Caco-2 (cell line): ENCODE results near the gene DLX1. TPM values are rescaled to one million over a fixed set of nuclear protein-coding genes. Genes with fewer than 3 reads are reported as not detected.
A peak's percentile ranks its signal among the peaks of the same experiment; 100 is the strongest.

Experiments
- BruUV-seq: library from RNA; stranded (reverse); fragments of 400-500 nt; replicated peaks from 2 replicates; lab custom pipeline; 2021; lab: Mats Ljungman, UMichigan
- CTCF ChIA-PET: fragments of 300-600 bp; sonication (Branson Sonifier 250); formaldehyde crosslinking; loops from one replicate; lab custom pipeline; 2022; ENCODE audit warnings: antibody characterized with exemption; lab: Charles Lee
- POLR2A ChIA-PET: fragments of 300-600 bp; sonication (Branson Sonifier 250); formaldehyde crosslinking; loops from one replicate; lab custom pipeline; 2022; ENCODE audit warnings: antibody characterized with exemption; lab: Charles Lee
- DNase-seq, 2 experiments: peaks; one replicate each; pipeline versions ENCODE4 v3.0.0 to v3.0.0-alpha.2; 2020 to 2022
- H3K27me3 ChIP-seq: replicated peaks from 2 replicates; pipeline ENCODE4 v1.6.0; 2011; ENCODE audit warnings: low read length; ENCODE audit not compliant: control insufficient read depth, insufficient read depth
- H3K36me3 ChIP-seq: 2 replicates; pipeline ENCODE4 v1.5.1; 2011; ENCODE audit warnings: low read length; ENCODE audit not compliant: control insufficient read depth, insufficient read depth
- H3K4me1 ChIP-seq: fragments of 250-450 bp; sonication (Bioruptor Pico); 2 replicates; pipeline ENCODE4 v1.5.1; 2020; ENCODE audit warnings: mild to moderate bottlenecking
- H3K4me3 ChIP-seq: 2 replicates; pipeline ENCODE4 v1.5.1; 2011; ENCODE audit warnings: low read depth, mild to moderate bottlenecking, control low read depth, low read length
- H3K9me3 ChIP-seq: fragments of 250-450 bp; sonication (Bioruptor Pico); 2 replicates; pipeline ENCODE4 v1.5.1; 2020; ENCODE audit warnings: mild to moderate bottlenecking, moderate library complexity
- H3K27ac Mint-ChIP-seq: one replicate; pipeline ENCODE4 v1.8.0; 2022; ENCODE audit warnings: mixed read lengths; ENCODE audit not compliant: unreplicated experiment
- H3K27me3 Mint-ChIP-seq: one replicate; pipeline ENCODE4 v1.8.0; 2022; ENCODE audit warnings: mixed read lengths; ENCODE audit not compliant: insufficient read depth, unreplicated experiment
- H3K36me3 Mint-ChIP-seq: one replicate; pipeline ENCODE4 v1.8.0; 2022; ENCODE audit warnings: mild to moderate bottlenecking, mixed read lengths; ENCODE audit not compliant: insufficient read depth, unreplicated experiment
- H3K4me1 Mint-ChIP-seq: one replicate; pipeline ENCODE4 v1.8.0; 2022; ENCODE audit warnings: low read depth, mixed read lengths; ENCODE audit not compliant: unreplicated experiment
- H3K4me3 Mint-ChIP-seq: one replicate; pipeline ENCODE4 v1.8.0; 2022; ENCODE audit warnings: mild to moderate bottlenecking, moderate library complexity, mixed read lengths; ENCODE audit not compliant: unreplicated experiment
- H3K9me3 Mint-ChIP-seq: one replicate; pipeline ENCODE4 v1.8.0; 2022; ENCODE audit warnings: mixed read lengths; ENCODE audit not compliant: unreplicated experiment
- intact Hi-C: fragments of 100-400 bp; cut with micrococcal nuclease; formaldehyde crosslinking; loops from one replicate; pipeline ENCODE4 v1.10.0; 2022; ENCODE audit not compliant: unreplicated experiment
- total RNA-seq: library from RNA; stranded (reverse); gene quantifications from 2 replicates; pipeline ENCODE4 v1.2.3, GENCODE V29; 2022
- TF ChIP-seq, protein P1 (sequence below), 2 experiments: fragments of 200-600 bp in 1 of 2; IDR thresholded peaks; 1 replicate in 1 of 2; 2 replicates in 1 of 2; pipeline versions ENCODE4 v1.5.1 to v1.8.0; 2011 to 2022; ENCODE audit warnings: antibody characterized with exemption in 1 of 2, control low read depth in 1 of 2, inconsistent platforms in 1 of 2, low read depth in 1 of 2, low read length in 1 of 2, mild to moderate bottlenecking in 1 of 2, moderate library complexity in 1 of 2; ENCODE audit not compliant: insufficient read depth in 1 of 2, severe bottlenecking in 1 of 2, unreplicated experiment in 1 of 2

Gene DLX1
- total RNA-seq, 1 experiment from 2014 or later, result 1.2 TPM

DNA sequence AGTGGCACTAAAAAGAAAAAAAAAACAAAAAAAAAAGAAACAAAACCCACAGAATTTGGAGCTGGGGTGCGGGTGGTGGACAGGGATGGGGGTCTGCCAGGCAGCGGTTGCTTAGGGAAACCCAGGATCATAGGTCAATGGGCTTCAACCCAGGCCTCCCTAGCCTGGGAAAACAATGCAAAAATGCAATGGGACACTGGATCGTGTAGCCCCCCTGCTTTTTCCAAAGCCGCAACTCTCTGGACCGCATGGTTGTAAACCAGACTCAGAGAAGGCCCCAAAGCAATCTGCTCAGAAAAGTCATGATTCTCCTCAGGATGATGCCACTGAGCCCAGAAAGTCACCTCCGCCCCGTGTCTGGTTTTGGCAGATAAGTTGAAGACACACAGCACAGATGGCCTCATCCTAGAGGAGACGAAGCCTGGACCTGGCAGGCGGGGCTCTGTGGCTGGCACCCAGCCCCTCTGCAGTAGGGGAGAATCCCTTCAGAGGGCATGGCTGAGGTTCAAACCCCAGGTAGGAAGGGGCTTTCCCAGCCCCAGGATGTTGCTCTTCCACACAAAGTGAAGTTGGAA is 12.3 kb downstream of the DLX1 start:
- 0 out of 2 replicates have a peak, but pooled peaks cover 2% of the 10 kb centered on the region for H3K27me3 ChIP-seq
- Mint-ChIP-seq H3K9me3 (no peaks in the 10 kb centered on the region), H3K4me3 (peak overlapping the region; percentile 71), H3K27me3 (peaks cover 8% of the 10 kb centered on the region), H3K36me3 (peaks cover 20% of the 10 kb centered on the region), H3K27ac (no peak overlapping the region), H3K4me1 (peaks cover 13% of the 10 kb centered on the region)
- TF ChIP-seq, protein P1, sequence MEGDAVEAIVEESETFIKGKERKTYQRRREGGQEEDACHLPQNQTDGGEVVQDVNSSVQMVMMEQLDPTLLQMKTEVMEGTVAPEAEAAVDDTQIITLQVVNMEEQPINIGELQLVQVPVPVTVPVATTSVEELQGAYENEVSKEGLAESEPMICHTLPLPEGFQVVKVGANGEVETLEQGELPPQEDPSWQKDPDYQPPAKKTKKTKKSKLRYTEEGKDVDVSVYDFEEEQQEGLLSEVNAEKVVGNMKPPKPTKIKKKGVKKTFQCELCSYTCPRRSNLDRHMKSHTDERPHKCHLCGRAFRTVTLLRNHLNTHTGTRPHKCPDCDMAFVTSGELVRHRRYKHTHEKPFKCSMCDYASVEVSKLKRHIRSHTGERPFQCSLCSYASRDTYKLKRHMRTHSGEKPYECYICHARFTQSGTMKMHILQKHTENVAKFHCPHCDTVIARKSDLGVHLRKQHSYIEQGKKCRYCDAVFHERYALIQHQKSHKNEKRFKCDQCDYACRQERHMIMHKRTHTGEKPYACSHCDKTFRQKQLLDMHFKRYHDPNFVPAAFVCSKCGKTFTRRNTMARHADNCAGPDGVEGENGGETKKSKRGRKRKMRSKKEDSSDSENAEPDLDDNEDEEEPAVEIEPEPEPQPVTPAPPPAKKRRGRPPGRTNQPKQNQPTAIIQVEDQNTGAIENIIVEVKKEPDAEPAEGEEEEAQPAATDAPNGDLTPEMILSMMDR (IDR thresholded peaks at IDR 0.05; ENCODE audit: insufficient read depth in 1 of 2, low read depth in 1 of 2, low read length in 1 of 2, severe bottlenecking in 1 of 2, unreplicated experiment in 1 of 2), result no peak
- H3K9me3 ChIP-seq, result no peaks in the 10 kb centered on the region
- no peak for DNase-seq
- H3K36me3 ChIP-seq, result no peaks in the 10 kb centered on the region
- H3K4me1 ChIP-seq, result peaks cover 11% of the 10 kb centered on the region
- no peak overlapping the region; the same call in 1 of the 2 replicates for H3K4me3 ChIP-seq
- POLR2A ChIA-PET, result no interaction called here
- CTCF ChIA-PET, result interaction anchor here (0.6 to 2.0 kb wide), 2 partner anchors 13 to 329 kb away, joined by 4 to 11 read pairs; partner anchors contain the start of gene DLX1
- intact Hi-C loops, result no loop called here
- BruUV-seq, result no TSS peak

DNA sequence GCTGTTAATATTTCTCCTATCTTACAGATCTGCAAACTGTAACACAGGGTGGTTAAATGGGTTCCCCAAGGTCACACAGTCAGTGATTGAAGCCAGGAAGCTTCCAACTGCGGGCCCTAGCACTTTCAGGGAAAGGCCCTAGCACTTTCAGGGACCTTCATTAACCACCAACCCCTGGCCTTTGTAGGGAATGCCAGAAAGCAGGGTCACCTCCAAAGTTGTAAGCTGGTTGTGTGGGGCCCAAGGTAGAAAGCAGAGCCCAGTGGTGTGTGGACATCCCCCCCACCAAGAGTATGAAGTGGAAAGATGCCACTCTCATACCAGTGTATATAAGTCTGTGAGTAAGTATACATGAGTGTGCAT is 13.0 kb downstream of the DLX1 start:
- TF ChIP-seq, protein P1 (IDR thresholded peaks at IDR 0.05; ENCODE audit: insufficient read depth in 1 of 2, low read depth in 1 of 2, low read length in 1 of 2, severe bottlenecking in 1 of 2, unreplicated experiment in 1 of 2), result no peak
- ChIA-PET POLR2A (interaction anchor here (1.3 to 1.8 kb wide), 2 partner anchors 13 to 176 kb away, joined by 6 to 13 read pairs; partner anchors contain the start of genes DLX1 and HAT1), CTCF (interaction anchor here (1.2 to 2.0 kb wide), 2 partner anchors 12 to 13 kb away, joined by 3 to 11 read pairs; partner anchors contain the start of gene DLX1)
- Mint-ChIP-seq H3K4me1 (peaks cover 13% of the 10 kb centered on the region), H3K27ac (peak overlapping the region; percentile 8), H3K36me3 (peaks cover 24% of the 10 kb centered on the region), H3K4me3 (peak overlapping the region; percentile 70), H3K27me3 (peaks cover 6% of the 10 kb centered on the region), H3K9me3 (no peaks in the 10 kb centered on the region)
- no peaks in the 10 kb centered on the region for H3K9me3 ChIP-seq
- H3K4me3 ChIP-seq, result no peak overlapping the region; the same call in 1 of the 2 replicates
- BruUV-seq, result TSS peak; percentile 16
- intact Hi-C loops, result no loop called here
- H3K36me3 ChIP-seq, result no peaks in the 10 kb centered on the region
- no peak for DNase-seq
- 0 out of 2 replicates have a peak, but pooled peaks cover 2% of the 10 kb centered on the region for H3K27me3 ChIP-seq
- H3K4me1 ChIP-seq, result peaks cover 11% of the 10 kb centered on the region

DNA sequence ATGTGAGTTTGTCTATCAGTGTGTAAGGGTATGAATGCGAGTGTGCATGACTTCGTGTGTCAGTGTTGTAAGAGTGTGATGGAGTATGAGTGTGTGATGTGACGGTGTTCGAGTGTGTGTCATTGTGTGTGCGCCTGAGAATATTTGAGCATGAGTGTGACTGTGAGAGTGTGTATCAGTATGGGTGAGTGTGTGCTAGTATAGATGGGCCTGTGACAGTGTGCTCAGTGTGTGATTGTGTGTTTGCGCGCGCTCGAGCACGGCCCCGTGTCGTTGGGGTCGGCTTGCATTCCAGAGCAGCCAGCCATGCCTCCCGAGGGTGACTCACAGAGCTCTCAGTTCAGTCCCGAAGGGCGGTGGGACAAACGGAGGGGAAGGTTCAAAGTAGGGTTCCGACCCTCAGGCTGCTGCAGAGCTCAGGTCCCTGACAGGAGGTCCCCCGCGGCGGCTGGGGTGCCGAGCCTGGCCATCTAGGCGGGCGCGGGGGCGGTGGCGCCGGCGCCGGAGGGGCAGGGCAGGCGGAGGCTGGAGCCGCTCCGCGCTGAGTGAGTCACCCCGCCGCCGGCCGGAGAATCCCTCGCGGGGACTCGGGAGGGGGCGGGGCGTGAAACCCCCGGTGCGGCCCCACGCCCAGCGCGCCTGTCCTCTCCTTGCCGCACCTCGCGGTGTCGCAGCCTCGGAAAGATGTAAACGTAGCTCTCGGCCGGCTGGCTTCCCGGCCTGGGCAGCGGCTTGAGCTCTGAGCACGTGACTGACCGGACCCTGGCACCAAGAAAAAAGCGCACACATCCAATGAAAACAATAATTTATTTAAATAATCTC is 13.6 kb downstream of the DLX1 start:
- no TSS peak for BruUV-seq
- Histone ChIP-seq H3K27me3 (0 out of 2 replicates have a peak, but pooled peaks cover 2% of the 10 kb centered on the region), H3K4me3 (peak overlapping the region; percentile 49), H3K9me3 (no peaks in the 10 kb centered on the region), H3K4me1 (peaks cover 16% of the 10 kb centered on the region), H3K36me3 (no peaks in the 10 kb centered on the region)
- no peaks in the 10 kb centered on the region for H3K9me3 Mint-ChIP-seq
- H3K4me1 Mint-ChIP-seq, result peaks cover 18% of the 10 kb centered on the region
- peaks cover 27% of the 10 kb centered on the region for H3K36me3 Mint-ChIP-seq
- peak overlapping the region; percentile 70 for H3K4me3 Mint-ChIP-seq
- peak; percentile 83 to 90 for DNase-seq
- intact Hi-C loops, result no loop called here
- TF ChIP-seq, protein P1 (IDR thresholded peaks at IDR 0.05; ENCODE audit: insufficient read depth in 1 of 2, low read depth in 1 of 2, low read length in 1 of 2, severe bottlenecking in 1 of 2, unreplicated experiment in 1 of 2), result no peak
- CTCF ChIA-PET, result interaction anchor here (0.5 to 2.0 kb wide), 5 partner anchors 12 to 381 kb away, joined by 3 to 11 read pairs (median 3); partner anchors contain the start of gene DLX1
- peaks cover 7% of the 10 kb centered on the region for H3K27me3 Mint-ChIP-seq
- POLR2A ChIA-PET, result interaction anchor here (1.3 to 1.8 kb wide), 2 partner anchors 14 to 176 kb away, joined by 6 to 13 read pairs; partner anchors contain the start of genes DLX1 and HAT1
- peak overlapping the region; percentile 8 for H3K27ac Mint-ChIP-seq
